ENCODE results near the gene SLC34A1. TPM values are rescaled to one million over a fixed set of nuclear protein-coding genes. Genes with fewer than 3 reads are reported as not detected.

SLC34A1 gene
- total and polyA plus RNA-seq, 2 of the 13 experiments (the other 11 are each of a cell fraction or from before 2014, with no cell fraction given): 0.03 to 0.20 TPM

GRCh38 chr5:177390363-177391300, 6.4 kb downstream of the SLC34A1 start (continued):
- TF ChIP-seq MAZ (IDR thresholded peaks at IDR 0.05; ENCODE audit: borderline replicate concordance, low read depth, low read length) (no peak), MAZ (CRISPR knock-in tag; IDR thresholded peaks at IDR 0.05; ENCODE audit: low read depth) (no peak; the same call in 1 of the 2 replicates), ZNF431 (CRISPR knock-in tag; IDR thresholded peaks at IDR 0.05; ENCODE audit: borderline replicate concordance, low read depth) (0 out of 2 replicates have a peak, but pooled peaks have one; percentile 54), ZBTB4 (CRISPR knock-in tag; IDR thresholded peaks at IDR 0.05; ENCODE audit: borderline replicate concordance) (no peak), MATR3 (CRISPR knock-in tag; IDR thresholded peaks at IDR 0.05) (no peak), POGK (CRISPR knock-in tag; conservative IDR thresholded peaks at IDR 0.05) (no peak), FOXJ3 (CRISPR knock-in tag; IDR thresholded peaks at IDR 0.05; ENCODE audit: borderline replicate concordance) (no peak), ZFYVE20 (CRISPR knock-in tag; IDR thresholded peaks at IDR 0.05; ENCODE audit: borderline replicate concordance, low read depth) (no peak), ZNF687 (CRISPR knock-in tag; IDR thresholded peaks at IDR 0.05) (no peak; the same call in 1 of the 2 replicates), ZNF724P (CRISPR knock-in tag; IDR thresholded peaks at IDR 0.05; ENCODE audit: borderline replicate concordance) (no peak), CENPT (CRISPR knock-in tag; IDR thresholded peaks at IDR 0.05; ENCODE audit: low read depth) (no peak), HOXA5 (CRISPR knock-in tag; IDR thresholded peaks at IDR 0.05) (no peak), ARID4A (CRISPR knock-in tag; IDR thresholded peaks at IDR 0.05; ENCODE audit: borderline replicate concordance) (peak; percentile 63)
